Breast epithelium (tissue), 3 donors: ENCODE data around the gene MCM9.

Experiments
- POLR2A ChIP-seq: fragments of 450-650 bp; IDR thresholded peaks from one replicate; pipeline ENCODE4 v1.6.1; 2016; ENCODE audit warnings: antibody characterized with exemption, mild to moderate bottlenecking, moderate library complexity
- POLR2AphosphoS5 ChIP-seq, 3 donors: sonication (generic); formaldehyde crosslinking; IDR thresholded peaks; one replicate each; pipeline ENCODE4 v1.6.1; 2017; ENCODE audit warnings: antibody characterized with exemption in 3 of 3
- TF ChIP-seq, protein P1 (sequence below), 3 donors: fragments of 450-650 bp; IDR thresholded peaks; one replicate each; pipeline ENCODE4 v1.5.1; 2016 to 2017; ENCODE audit warnings: antibody characterized with exemption in 3 of 3, mild to moderate bottlenecking in 3 of 3, moderate library complexity in 3 of 3

DNA sequence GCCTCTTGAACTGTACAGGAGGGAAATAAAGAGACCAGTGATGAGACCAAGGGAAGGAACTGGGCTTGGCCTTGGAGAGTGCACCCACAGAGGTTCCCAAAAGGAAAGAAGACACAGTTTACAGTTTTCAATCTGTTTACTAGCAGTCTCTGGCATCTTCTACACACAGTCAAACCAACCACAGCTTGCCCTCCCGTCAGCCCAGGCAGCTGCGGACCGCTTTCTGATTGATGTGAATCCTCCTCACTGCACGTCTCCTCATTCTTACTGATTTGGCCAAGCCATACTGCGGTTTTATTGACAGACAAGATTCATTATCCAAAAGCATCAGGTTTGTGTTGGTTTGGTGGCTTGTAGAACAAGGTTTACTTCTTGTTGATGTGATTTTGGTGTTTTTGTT is 145.5 kb downstream of the MCM9 start:
- TF ChIP-seq, protein P1, sequence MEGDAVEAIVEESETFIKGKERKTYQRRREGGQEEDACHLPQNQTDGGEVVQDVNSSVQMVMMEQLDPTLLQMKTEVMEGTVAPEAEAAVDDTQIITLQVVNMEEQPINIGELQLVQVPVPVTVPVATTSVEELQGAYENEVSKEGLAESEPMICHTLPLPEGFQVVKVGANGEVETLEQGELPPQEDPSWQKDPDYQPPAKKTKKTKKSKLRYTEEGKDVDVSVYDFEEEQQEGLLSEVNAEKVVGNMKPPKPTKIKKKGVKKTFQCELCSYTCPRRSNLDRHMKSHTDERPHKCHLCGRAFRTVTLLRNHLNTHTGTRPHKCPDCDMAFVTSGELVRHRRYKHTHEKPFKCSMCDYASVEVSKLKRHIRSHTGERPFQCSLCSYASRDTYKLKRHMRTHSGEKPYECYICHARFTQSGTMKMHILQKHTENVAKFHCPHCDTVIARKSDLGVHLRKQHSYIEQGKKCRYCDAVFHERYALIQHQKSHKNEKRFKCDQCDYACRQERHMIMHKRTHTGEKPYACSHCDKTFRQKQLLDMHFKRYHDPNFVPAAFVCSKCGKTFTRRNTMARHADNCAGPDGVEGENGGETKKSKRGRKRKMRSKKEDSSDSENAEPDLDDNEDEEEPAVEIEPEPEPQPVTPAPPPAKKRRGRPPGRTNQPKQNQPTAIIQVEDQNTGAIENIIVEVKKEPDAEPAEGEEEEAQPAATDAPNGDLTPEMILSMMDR (IDR thresholded peaks at IDR 0.05), result no peak
- TF ChIP-seq POLR2AphosphoS5 (IDR thresholded peaks at IDR 0.05), result no peak
- no peak for TF ChIP-seq POLR2A
